BE2C (cell line): ENCODE data around the gene PHTF2.
"Not testable (repeated sequence)": the region's sequence is repeated elsewhere in the genome, so short reads cannot be mapped to it uniquely, and the experiment has no call there.

Source experiments
- DNase-seq: peaks from one replicate; pipeline ENCODE4 v3.0.0-alpha.2; 2020
- H3K27me3 ChIP-seq: fragments of 250-450 bp; sonication (Bioruptor Pico); 2 replicates; pipeline ENCODE4 v1.5.1; 2020; ENCODE audit warnings: mild to moderate bottlenecking
- H3K36me3 ChIP-seq: fragments of 250-450 bp; sonication (Bioruptor Pico); 2 replicates; pipeline ENCODE4 v1.5.1; 2020; ENCODE audit warnings: mild to moderate bottlenecking
- H3K4me1 ChIP-seq: fragments of 250-450 bp; sonication (Bioruptor Pico); 2 replicates; pipeline ENCODE4 v1.5.1; 2020
- H3K4me3 ChIP-seq: 2 replicates; pipeline ENCODE4 v1.5.1; 2011; ENCODE audit warnings: low read depth, low read length
- H3K9me3 ChIP-seq: fragments of 250-450 bp; sonication (Bioruptor Pico); 2 replicates; pipeline ENCODE4 v1.5.1; 2020
- TF ChIP-seq, protein P1 (sequence below): IDR thresholded peaks from 2 replicates; pipeline ENCODE4 v1.5.1; 2012; ENCODE audit warnings: mild to moderate bottlenecking, low read depth, low read length

PHTF2 gene

DNA sequence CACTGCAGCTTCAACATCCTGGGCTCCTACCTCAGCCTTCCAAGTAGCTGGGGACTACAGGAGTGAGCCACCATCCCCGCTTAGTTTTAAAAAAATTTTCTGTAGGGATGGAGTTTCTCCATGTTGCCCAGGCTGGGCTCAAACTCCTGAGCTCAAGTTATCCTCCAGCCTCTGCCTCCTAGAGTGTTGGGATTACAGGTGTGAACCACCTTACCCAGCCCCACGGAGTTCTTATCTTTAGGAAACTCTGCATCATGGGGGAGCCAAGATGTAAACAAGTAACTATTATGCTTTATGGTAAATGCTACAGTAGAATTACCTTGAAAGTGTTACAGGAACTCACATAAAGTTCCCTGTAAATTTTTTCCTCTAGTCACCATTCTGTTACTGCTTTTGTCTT is 65.3 kb downstream of the PHTF2 start:
- no peaks in the 10 kb centered on the region for H3K9me3 ChIP-seq
- no peak overlapping the region for H3K4me3 ChIP-seq
- H3K36me3 ChIP-seq = no peaks in the 10 kb centered on the region
- TF ChIP-seq, protein P1, sequence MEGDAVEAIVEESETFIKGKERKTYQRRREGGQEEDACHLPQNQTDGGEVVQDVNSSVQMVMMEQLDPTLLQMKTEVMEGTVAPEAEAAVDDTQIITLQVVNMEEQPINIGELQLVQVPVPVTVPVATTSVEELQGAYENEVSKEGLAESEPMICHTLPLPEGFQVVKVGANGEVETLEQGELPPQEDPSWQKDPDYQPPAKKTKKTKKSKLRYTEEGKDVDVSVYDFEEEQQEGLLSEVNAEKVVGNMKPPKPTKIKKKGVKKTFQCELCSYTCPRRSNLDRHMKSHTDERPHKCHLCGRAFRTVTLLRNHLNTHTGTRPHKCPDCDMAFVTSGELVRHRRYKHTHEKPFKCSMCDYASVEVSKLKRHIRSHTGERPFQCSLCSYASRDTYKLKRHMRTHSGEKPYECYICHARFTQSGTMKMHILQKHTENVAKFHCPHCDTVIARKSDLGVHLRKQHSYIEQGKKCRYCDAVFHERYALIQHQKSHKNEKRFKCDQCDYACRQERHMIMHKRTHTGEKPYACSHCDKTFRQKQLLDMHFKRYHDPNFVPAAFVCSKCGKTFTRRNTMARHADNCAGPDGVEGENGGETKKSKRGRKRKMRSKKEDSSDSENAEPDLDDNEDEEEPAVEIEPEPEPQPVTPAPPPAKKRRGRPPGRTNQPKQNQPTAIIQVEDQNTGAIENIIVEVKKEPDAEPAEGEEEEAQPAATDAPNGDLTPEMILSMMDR = no peak
- no peaks in the 10 kb centered on the region for H3K27me3 ChIP-seq
- DNase-seq = no peak
- H3K4me1 ChIP-seq = peaks cover 4% of the 10 kb centered on the region

DNA sequence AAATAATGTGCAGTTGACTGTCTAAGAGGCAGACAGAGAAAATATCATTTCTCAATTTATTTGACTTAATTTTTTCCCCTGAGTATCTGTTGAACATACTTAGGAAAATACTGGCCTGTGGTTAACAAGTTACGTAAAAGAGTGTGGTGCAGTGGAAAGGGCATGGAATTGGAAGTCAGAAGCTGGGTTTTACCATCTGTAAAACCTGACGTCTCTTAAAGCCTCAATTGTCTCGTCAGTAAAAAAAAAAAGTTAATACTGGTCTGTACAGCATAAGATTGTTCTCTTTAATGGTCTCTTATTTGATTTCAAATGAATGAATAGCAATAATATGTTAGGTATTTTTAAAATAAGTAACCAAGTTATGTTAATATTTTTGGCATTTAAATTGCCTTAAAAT is 67.8 kb downstream of the PHTF2 start:
- no peak for DNase-seq
- no peaks in the 10 kb centered on the region for H3K27me3 ChIP-seq
- no peaks in the 10 kb centered on the region for H3K9me3 ChIP-seq
- no peak overlapping the region for H3K4me3 ChIP-seq
- peaks cover 4% of the 10 kb centered on the region for H3K4me1 ChIP-seq
- TF ChIP-seq, protein P1 = no peak
- H3K36me3 ChIP-seq = no peaks in the 10 kb centered on the region

DNA sequence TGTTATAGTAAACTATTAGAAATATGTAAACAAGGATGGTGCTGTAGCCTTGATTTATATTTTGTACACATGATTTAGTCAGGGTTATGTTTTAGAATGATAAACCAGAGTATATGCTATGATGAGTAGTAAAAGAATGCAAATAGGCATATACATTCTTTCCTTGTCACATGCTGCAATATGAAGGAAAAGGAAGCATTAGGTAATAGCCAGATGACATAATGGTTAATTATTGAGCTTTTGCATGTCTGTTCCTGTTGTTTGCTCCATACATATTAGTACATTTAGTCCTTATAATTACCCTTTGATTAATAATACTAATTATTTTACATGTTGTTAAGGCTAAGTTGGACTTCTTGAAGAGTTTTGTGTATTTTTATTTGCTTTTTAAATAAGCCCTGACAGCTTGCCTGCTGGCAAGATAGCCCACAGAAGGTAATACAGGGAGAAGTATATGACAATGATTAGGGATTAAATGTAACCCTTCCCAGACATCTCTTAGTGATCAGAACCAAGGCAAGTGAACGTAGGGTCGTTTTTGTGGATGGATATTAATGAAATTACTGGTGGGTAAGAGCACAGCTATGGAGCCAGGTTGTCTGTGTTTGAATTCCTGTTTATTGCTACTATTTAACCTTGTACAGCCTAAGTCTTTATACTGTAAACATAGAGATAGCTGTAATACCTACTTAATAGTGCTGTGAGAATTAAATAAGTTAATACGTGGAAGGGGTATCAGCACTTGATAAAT is 68.4 kb downstream of the PHTF2 start:
- H3K4me3 ChIP-seq = no peak overlapping the region
- DNase-seq = no peak
- TF ChIP-seq, protein P1 = no peak
- no peaks in the 10 kb centered on the region for H3K36me3 ChIP-seq
- no peaks in the 10 kb centered on the region for H3K9me3 ChIP-seq
- H3K27me3 ChIP-seq = no peaks in the 10 kb centered on the region
- peaks cover 4% of the 10 kb centered on the region for H3K4me1 ChIP-seq

DNA sequence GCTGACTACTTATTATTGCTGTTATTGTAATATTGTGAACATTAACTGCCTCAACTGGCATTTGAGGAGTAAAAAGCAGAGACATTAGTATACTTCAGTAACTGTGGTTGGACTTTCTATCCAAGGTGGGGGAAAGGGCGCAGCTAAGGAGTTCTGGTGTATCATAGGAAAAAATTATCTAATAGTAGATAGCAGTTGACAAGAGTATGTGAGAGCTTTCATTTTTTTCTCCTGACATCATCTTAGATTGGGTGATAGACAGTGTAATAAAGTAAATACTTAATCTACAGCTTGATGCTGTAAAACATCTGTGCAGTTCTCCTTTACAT is 68.9 kb downstream of the PHTF2 start:
- H3K4me3 ChIP-seq = no peak overlapping the region
- peaks cover 4% of the 10 kb centered on the region for H3K4me1 ChIP-seq
- no peak for DNase-seq
- no peaks in the 10 kb centered on the region for H3K9me3 ChIP-seq
- no peaks in the 10 kb centered on the region for H3K27me3 ChIP-seq
- no peaks in the 10 kb centered on the region for H3K36me3 ChIP-seq
- TF ChIP-seq, protein P1 = no peak

DNA sequence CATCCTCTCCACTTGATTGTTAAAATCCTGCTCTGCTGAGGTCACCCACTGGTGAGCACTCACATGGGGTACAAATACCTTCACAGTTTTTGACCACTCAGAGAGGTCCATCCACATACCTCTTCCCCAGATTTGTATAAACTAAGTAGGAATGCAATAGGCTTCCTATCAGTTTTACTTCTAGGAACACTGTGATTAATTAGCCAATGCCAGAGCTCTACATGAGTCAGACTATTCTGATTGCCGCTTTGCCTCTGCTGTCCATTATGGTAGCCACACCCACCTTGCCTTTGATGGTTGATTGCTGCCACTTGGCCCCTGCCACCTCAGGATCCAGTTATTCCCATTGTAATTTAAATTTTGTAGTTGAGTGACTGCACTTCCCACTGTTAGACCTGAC is 73.7 kb downstream of the PHTF2 start:
- not testable (repeated sequence) for H3K27me3 ChIP-seq, H3K4me1 ChIP-seq, H3K9me3 ChIP-seq, H3K36me3 ChIP-seq, DNase-seq, H3K4me3 ChIP-seq

DNA sequence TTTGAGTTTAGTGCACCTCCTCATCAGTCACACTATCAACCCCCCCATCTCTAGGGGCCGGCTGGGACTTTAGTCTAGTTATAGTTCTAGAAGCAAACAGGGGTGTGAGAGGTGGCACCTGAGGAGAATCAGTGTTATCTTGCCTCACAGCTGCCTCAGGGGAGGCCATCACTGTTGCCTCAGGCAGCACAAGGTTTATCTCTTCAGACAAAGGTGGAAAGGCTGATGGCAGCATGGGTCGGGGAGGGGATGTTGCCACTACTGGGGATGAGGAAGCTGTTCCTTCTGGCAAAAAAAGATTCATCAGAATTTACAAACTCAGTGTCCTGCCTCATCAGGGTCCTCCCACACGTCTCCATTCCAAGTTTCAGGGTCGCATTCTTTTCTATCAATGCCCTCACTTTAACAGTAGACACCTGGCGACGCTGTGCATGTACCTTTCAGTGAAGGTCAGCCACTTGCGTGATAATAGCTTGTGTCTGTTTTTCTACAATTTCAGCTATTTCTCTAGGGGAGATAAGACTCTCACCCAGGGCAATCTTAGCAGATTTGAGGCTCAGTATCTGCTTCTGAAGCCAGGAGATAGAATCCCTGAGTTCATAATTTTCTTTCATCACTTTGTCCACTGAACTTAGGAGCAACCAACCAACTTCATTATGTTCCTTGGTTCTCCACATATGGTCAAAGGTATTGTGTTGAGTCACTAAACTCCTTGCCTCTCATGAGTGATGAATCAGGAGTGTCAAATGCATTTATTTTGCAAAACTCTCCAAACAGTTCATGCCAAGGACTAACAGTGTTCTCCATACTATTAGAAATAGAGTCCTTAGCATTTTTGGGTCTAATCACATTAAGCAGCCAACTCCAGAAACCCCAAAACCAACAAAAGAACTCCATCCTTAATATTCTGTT is 75.1 kb downstream of the PHTF2 start:
- H3K27me3 ChIP-seq, DNase-seq, H3K4me1 ChIP-seq, H3K9me3 ChIP-seq, H3K36me3 ChIP-seq, H3K4me3 ChIP-seq: not testable (repeated sequence)

DNA sequence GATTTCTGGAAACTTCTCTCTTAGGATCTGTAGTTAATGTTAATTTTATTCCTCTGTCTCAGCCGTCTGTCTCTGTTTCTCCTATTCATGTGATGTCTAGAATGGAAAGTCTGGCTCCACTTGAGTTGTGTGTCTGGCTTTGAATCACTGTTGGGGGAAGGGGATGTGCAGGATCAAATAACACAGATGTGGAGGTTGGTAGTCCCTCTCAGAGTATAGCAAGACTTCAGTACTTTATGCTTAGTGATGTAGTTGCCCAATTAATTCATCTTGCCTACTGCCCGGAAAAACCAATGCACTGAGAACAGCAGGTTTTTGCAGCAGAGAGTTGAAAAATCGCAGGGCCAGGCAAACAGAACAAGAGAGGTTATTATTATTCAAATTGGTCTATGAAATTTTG is 79.2 kb downstream of the PHTF2 start:
- no peak overlapping the region for H3K4me3 ChIP-seq

More for the DNA sequence above, 79.2 kb downstream of the PHTF2 start:
- Histone ChIP-seq H3K4me1 (no peaks in the 10 kb centered on the region), H3K27me3 (no peaks in the 10 kb centered on the region), H3K9me3 (no peaks in the 10 kb centered on the region), H3K36me3 (no peaks in the 10 kb centered on the region)
- TF ChIP-seq, protein P1 = no peak
- no peak for DNase-seq
